Mesothelial cell of epicardium (in vitro differentiated cells): ENCODE results near the gene AFF1. TPM values are rescaled to one million over a fixed set of nuclear protein-coding genes. Genes with fewer than 3 reads are reported as not detected.
"Not testable (repeated sequence)": the region's sequence is repeated elsewhere in the genome, so short reads cannot be mapped to it uniquely, and the experiment has no call there.

Source experiments
- DNase-seq, 2 experiments: peaks; one replicate each; pipeline ENCODE4 v3.0.0; 2021; ENCODE audit warnings: low spot score in 2 of 2; ENCODE audit not compliant: unreplicated experiment in 2 of 2
- H3K27ac Mint-ChIP-seq: 2 replicates; pipeline ENCODE4 v1.8.0; 2021; ENCODE audit warnings: mixed read lengths
- H3K27me3 Mint-ChIP-seq: 2 replicates; pipeline ENCODE4 v1.8.0; 2021; ENCODE audit warnings: low read depth, mixed read lengths
- H3K36me3 Mint-ChIP-seq: 2 replicates; pipeline ENCODE4 v1.8.0; 2021; ENCODE audit warnings: mixed read lengths
- H3K4me1 Mint-ChIP-seq: 2 replicates; pipeline ENCODE4 v1.8.0; 2021; ENCODE audit warnings: mixed read lengths
- H3K4me3 Mint-ChIP-seq: 2 replicates; pipeline ENCODE4 v1.8.0; 2021; ENCODE audit warnings: mild to moderate bottlenecking, moderate library complexity, mixed read lengths
- H3K9me3 Mint-ChIP-seq: 2 replicates; pipeline ENCODE4 v1.8.0; 2021; ENCODE audit warnings: mixed read lengths
- total RNA-seq: library from RNA; stranded (reverse); gene quantifications from 3 replicates; pipeline ENCODE4 v1.2.1, GENCODE V29; 2021
- TF ChIP-seq, protein P1 (sequence below): fragments of 200-600 bp; sonication (generic); IDR thresholded peaks from one replicate; pipeline ENCODE4 v1.5.0; 2021; ENCODE audit warnings: antibody characterized with exemption; ENCODE audit not compliant: unreplicated experiment

Gene AFF1
- total RNA-seq, 1 donor from 2014 or later, result 18.2 TPM

- no peak overlapping the region for H3K4me3 Mint-ChIP-seq
- H3K9me3 Mint-ChIP-seq, result peaks cover 6% of the 10 kb centered on the region
- no peak for DNase-seq
- peaks cover 31% of the 10 kb centered on the region for H3K4me1 Mint-ChIP-seq
- TF ChIP-seq, protein P1, sequence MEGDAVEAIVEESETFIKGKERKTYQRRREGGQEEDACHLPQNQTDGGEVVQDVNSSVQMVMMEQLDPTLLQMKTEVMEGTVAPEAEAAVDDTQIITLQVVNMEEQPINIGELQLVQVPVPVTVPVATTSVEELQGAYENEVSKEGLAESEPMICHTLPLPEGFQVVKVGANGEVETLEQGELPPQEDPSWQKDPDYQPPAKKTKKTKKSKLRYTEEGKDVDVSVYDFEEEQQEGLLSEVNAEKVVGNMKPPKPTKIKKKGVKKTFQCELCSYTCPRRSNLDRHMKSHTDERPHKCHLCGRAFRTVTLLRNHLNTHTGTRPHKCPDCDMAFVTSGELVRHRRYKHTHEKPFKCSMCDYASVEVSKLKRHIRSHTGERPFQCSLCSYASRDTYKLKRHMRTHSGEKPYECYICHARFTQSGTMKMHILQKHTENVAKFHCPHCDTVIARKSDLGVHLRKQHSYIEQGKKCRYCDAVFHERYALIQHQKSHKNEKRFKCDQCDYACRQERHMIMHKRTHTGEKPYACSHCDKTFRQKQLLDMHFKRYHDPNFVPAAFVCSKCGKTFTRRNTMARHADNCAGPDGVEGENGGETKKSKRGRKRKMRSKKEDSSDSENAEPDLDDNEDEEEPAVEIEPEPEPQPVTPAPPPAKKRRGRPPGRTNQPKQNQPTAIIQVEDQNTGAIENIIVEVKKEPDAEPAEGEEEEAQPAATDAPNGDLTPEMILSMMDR, result no peak
- H3K36me3 Mint-ChIP-seq, result no peaks in the 10 kb centered on the region
- H3K27ac Mint-ChIP-seq, result no peak overlapping the region
- no peaks in the 10 kb centered on the region for H3K27me3 Mint-ChIP-seq
Observed at GRCh38 chr4:87077914-87078585, 143.2 kb downstream of the AFF1 start.

GRCh38 chr4:87078987-87079486 is 144.2 kb downstream of the AFF1 start:
- DNase-seq, result no peak
- no peak overlapping the region for H3K4me3 Mint-ChIP-seq
- H3K36me3 Mint-ChIP-seq, result no peaks in the 10 kb centered on the region
- H3K27me3 Mint-ChIP-seq, result no peaks in the 10 kb centered on the region
- TF ChIP-seq, protein P1, result no peak
- no peak overlapping the region for H3K27ac Mint-ChIP-seq
- peaks cover 6% of the 10 kb centered on the region for H3K9me3 Mint-ChIP-seq
- H3K4me1 Mint-ChIP-seq, result peaks cover 22% of the 10 kb centered on the region

GRCh38 chr4:87079967-87080366 is 145.2 kb downstream of the AFF1 start:
- Mint-ChIP-seq H3K36me3 (peaks cover 2% of the 10 kb centered on the region), H3K27me3 (no peaks in the 10 kb centered on the region), H3K4me1 (peaks cover 20% of the 10 kb centered on the region), H3K4me3 (no peak overlapping the region), H3K9me3 (peaks cover 9% of the 10 kb centered on the region), H3K27ac (no peak overlapping the region)
- DNase-seq, result no peak
- TF ChIP-seq, protein P1, result no peak

DNA sequence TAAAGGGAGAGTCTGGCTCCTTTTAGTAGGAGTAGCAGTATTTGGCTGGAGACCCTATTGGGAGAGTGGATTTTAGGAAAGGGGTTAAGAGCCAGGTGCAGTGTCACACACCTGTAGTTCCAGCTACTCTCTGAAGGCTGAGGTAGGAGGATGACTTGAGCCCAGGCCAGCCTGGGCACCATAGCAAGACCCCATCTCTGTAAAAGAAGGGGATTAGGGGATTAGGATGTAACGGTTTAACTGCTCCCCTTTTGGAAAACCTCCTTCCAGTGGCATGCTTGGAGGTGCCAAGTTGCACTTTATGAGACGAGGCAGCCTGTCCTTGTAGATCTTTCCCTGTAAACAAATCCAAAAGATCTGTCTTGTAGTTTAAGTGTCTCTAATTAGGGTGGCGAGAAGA is 145.7 kb downstream of the AFF1 start:
- TF ChIP-seq, protein P1, result no peak
- Mint-ChIP-seq H3K9me3 (peaks cover 9% of the 10 kb centered on the region), H3K4me1 (peaks cover 20% of the 10 kb centered on the region), H3K36me3 (peaks cover 2% of the 10 kb centered on the region), H3K27ac (no peak overlapping the region), H3K4me3 (no peak overlapping the region), H3K27me3 (no peaks in the 10 kb centered on the region)
- DNase-seq, result no peak

- Mint-ChIP-seq H3K27ac (no peak overlapping the region), H3K4me1 (peaks cover 20% of the 10 kb centered on the region), H3K9me3 (peaks cover 9% of the 10 kb centered on the region), H3K36me3 (peaks cover 2% of the 10 kb centered on the region), H3K4me3 (no peak overlapping the region), H3K27me3 (no peaks in the 10 kb centered on the region)
- TF ChIP-seq, protein P1, result no peak
- DNase-seq, result no peak
Observed at GRCh38 chr4:87081826-87082225, 147.0 kb downstream of the AFF1 start.

DNA sequence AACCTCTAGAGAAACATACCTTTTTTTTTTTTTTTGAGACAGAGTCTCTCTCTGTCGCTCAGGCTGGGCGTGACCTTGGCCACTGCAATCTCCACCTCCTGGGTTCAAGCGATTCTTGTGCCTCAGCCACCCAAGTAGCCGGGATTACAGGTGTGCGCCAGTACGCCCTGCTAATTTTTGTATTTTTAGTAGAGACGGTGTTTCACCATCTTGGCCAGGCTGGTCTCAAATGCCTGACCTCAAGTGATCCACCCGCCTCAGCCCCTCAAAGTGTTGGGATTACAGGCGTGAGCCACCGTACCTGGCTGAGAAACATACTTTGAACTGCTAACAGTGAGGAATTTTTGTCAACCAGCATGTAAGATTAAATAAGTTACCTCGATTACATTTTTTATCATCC is 150.9 kb downstream of the AFF1 start:
- not testable (repeated sequence) for DNase-seq, H3K27ac Mint-ChIP-seq, H3K9me3 Mint-ChIP-seq, H3K36me3 Mint-ChIP-seq, H3K27me3 Mint-ChIP-seq, H3K4me3 Mint-ChIP-seq
- peaks cover 30% of the 10 kb centered on the region for H3K4me1 Mint-ChIP-seq
